ENCODE measurements around the gene TNFAIP8.

TNFAIP8 gene

DNA sequence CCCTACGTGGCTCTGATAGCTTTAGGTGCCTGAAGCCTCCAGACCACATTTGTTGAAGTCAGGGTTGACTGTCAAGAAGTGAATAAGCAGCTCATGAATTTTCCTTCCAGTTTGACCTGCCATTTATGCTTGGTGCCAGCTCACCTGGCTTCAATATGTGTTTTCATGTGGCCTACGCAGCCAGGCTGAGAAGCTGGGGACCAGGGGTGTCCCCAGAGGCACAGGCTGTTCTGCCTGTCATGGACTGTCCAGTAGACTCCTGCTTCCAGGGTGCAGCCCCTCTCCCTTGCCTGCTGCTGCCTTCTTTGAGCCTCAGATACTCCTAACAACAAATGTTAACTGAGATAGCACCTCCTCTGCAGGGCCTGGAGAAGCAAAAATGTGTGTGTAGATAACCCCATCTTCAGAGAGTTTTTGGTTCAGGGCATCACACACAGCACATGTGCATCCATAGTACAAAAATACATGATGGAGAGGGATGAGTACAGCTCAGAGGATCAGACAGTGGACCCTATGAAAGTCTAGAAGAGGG lies 5.8 kb downstream of the TNFAIP8 start:
- DNase-seq (ENCODE audit: insufficient read length) (no peak), FAIRE-seq (no peak)
- TF ChIP-seq POLR2A (IDR thresholded peaks at IDR 0.05; ENCODE audit: low read depth, low read length) (0 out of 2 replicates have a peak, but pooled peaks have one; percentile 30), POLR2AphosphoS5 (IDR thresholded peaks at IDR 0.05; ENCODE audit: low read depth, low read length) (no peak)

DNA sequence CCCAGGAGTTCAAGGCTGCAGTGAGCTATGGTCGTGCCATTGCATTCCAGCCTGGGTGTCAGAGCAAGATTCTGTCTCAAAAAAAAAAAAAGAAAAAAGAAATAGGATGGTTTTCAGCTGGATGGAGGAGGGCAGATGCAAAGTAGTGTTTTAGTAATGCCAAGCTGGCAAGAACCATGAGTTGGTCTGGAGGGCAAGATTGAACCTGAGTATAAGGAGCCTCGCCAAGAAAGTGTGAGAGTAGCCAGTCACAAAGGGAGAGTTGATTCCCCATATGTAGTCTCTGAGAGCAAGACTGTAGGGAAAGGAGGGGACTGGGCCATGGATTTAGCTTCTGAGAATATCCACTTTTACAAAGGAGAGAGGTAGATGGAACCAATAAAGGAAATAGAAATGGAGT lies 6.9 kb downstream of the TNFAIP8 start:
- no peak for DNase-seq (ENCODE audit: insufficient read length)
- TF ChIP-seq POLR2A (IDR thresholded peaks at IDR 0.05; ENCODE audit: low read depth, low read length) (no peak), TAF1 (IDR thresholded peaks at IDR 0.05; ENCODE audit: borderline replicate concordance, low read depth, low read length) (no peak), POLR2AphosphoS5 (IDR thresholded peaks at IDR 0.05; ENCODE audit: low read depth, low read length) (no peak)
- no peak for FAIRE-seq

DNA sequence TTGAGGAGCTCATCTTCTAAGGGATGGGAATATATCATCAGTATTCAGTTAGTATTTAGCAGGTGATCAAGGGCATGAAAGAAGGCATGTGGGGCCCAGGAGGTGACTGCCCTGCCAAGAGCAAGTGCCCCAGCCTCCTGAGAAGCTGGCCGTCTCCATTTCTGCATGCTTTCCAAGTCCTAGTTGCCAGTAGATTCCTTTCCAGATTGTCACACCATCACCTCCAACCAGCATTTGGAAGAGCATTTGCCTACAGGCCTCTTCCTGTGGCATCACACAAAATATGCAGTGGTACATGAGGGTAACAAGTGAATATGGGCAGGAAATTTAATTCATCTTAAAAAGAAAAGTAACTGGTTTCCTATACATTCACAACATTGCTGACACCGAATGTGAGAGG lies 7.5 kb downstream of the TNFAIP8 start:
- TF ChIP-seq TAF1 (IDR thresholded peaks at IDR 0.05; ENCODE audit: borderline replicate concordance, low read depth, low read length) (no peak), POLR2AphosphoS5 (IDR thresholded peaks at IDR 0.05; ENCODE audit: low read depth, low read length) (no peak), POLR2A (IDR thresholded peaks at IDR 0.05; ENCODE audit: low read depth, low read length) (no peak)
- DNase-seq (ENCODE audit: insufficient read length): no peak
- FAIRE-seq: no peak

DNA sequence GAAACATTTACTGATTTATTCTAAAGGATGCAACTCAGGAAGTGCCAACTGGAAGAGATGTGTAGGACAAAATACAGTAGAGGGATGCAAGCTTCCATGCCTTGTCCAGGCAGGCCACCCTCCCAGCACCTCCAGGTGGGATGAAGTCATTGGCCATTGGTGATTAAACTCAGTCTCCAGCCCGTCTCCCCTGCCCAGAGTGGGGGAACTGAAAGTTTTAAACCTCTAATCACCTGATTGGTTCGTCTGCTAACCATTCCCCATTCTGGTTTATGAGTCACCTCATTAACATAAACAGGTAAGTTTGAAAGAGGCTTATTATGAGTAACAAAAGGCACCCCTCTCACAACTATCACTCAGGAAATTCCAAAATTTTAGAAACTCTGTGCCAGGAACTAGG lies 8.1 kb downstream of the TNFAIP8 start:
- no peak for TF ChIP-seq TAF1 (IDR thresholded peaks at IDR 0.05; ENCODE audit: borderline replicate concordance, low read depth, low read length)
- peak; percentile 29; the same call in 1 of the 2 replicates for TF ChIP-seq POLR2AphosphoS5 (IDR thresholded peaks at IDR 0.05; ENCODE audit: low read depth, low read length)
- no peak for TF ChIP-seq POLR2A (IDR thresholded peaks at IDR 0.05; ENCODE audit: low read depth, low read length)
- DNase-seq (ENCODE audit: insufficient read length) (no peak), FAIRE-seq (no peak)

DNA sequence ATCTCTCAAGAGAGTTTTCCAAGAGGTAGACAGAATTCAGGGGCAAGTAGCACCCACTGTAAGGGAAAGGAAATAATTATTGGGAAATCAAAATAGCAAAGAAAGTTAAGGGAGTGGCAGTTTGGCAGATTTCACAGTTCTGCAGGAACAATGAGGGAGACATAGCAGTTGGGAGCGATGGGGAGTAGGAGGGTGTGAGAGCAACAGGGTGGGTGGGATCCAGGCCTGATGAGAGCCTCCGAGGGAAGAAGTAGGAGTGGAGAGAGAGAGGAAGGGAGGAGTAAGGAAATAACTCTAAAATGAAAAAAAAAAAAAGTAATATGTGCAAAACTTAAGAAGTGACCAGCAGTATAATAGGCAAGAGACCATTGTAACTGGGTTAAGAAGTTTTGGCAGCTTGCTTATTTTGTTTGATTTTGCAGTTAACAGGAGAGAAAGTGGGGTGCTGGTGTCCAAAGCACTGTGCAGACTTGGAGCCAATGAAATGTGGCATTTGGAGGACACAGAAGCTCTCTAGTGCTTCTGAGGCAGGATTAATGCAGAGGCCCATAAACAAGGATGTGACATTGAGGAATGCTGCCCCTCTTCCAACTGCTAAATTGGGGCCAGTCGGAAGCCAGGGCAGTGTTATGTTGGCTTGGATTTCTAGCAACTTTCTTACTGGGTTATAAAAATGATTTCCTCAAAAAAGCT lies 10.2 kb downstream of the TNFAIP8 start:
- DNase-seq (ENCODE audit: insufficient read length): no peak
- no peak for TF ChIP-seq POLR2A (IDR thresholded peaks at IDR 0.05; ENCODE audit: low read depth, low read length)
- no peak for FAIRE-seq

DNA sequence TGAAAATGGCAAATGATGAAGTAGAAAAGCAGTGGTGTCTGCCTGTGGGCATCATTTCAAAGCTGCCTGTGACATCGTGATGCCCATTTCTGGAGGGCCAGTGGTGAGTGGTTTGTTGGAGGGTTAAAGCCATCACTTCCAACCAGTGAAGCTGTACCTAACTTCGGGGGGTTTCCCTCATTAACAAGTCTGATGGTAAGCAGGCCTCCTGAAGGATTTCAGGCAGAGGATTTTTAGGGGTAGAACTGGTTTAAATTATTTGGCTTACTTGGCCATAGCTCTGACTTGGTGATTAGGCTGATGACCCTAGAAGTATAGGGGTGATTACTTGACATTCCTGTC lies 10.7 kb downstream of the TNFAIP8 start:
- FAIRE-seq: peak; percentile 82
- TF ChIP-seq POLR2A (IDR thresholded peaks at IDR 0.05; ENCODE audit: low read depth, low read length) (no peak), POLR2AphosphoS5 (IDR thresholded peaks at IDR 0.05; ENCODE audit: low read depth, low read length) (no peak), TAF1 (IDR thresholded peaks at IDR 0.05; ENCODE audit: borderline replicate concordance, low read depth, low read length) (no peak)
- DNase-seq (ENCODE audit: insufficient read length): no peak

DNA sequence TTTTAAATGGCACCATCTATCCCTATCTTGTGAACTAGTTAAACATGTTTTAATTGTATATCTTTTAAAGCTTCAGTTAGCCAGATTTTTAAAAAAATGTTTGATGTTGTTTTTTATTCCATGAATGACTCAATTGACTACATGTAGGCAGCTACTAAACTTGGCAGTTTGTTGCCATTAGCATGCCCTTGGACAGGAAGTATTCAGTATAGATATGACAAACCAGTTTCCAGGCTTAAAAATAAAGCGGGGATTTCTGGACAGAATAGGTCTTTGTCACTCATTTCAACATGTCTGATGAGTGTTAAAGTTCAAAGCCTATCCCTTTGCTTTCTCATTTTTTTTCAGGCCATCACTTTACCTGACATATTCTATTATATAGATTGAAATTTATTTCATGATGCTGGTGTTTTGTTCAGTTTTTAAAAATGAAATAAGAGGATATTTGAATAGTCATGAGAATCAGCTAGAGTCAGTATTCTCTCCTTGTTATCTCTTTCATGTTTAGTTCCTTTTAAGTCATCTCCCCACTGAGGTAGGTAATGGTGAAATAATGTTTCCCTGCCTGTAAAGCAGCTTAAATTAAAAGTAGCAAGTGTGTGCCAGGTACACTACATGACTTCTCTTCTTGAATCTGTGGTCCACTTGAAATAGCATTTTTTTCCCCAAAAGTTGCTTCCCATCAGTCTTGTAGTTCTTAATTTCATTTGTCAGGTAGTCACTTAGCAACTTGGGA lies 11.9 kb downstream of the TNFAIP8 start:
- DNase-seq (ENCODE audit: insufficient read length) (no peak), FAIRE-seq (peak; percentile 79)
- TF ChIP-seq POLR2AphosphoS5 (IDR thresholded peaks at IDR 0.05; ENCODE audit: low read depth, low read length) (no peak), TAF1 (IDR thresholded peaks at IDR 0.05; ENCODE audit: borderline replicate concordance, low read depth, low read length) (no peak), POLR2A (IDR thresholded peaks at IDR 0.05; ENCODE audit: low read depth, low read length) (no peak)

DNA sequence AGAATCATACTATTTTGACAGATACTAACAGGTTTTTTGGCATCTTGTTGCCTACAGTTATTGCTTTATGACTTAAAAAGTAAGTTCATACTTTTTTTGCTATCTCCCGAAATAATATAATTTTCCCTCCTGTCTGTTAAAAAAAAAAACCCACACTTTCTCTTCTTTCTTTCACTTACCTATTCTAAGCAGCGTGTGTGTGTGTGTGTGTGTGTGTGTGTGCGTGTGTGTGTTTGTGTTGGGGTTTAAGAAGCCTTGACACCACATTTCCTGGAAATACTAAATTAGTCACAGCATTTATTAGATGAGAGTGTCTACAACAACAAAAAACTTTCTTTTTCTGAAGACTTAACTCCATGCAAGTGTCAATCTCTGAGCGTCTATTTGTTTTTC lies 12.4 kb downstream of the TNFAIP8 start:
- TF ChIP-seq POLR2A (IDR thresholded peaks at IDR 0.05; ENCODE audit: low read depth, low read length) (no peak), TAF1 (IDR thresholded peaks at IDR 0.05; ENCODE audit: borderline replicate concordance, low read depth, low read length) (no peak), POLR2AphosphoS5 (IDR thresholded peaks at IDR 0.05; ENCODE audit: low read depth, low read length) (no peak)
- FAIRE-seq (no peak), DNase-seq (ENCODE audit: insufficient read length) (no peak)

DNA sequence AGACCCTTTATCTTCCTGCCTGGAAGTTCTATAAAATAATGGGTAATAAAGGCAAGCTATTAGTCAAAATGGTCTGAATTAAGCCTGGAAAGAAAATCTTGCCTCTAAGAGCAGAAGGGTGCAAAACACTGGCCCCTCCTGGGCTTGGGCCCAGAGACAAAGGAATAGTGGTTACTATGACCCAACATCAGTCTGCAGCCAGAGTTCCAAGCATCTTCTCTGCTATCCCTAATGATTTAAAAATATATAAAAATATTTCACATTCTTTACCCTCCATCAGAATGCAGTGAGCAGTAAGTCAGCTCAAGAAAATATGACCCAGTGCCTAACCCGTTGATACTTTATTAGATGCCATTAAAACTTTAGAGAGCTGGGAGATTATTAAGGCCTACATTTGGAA lies 14.7 kb downstream of the TNFAIP8 start:
- DNase-seq (ENCODE audit: insufficient read length) (no peak), FAIRE-seq (no peak)
- TF ChIP-seq POLR2AphosphoS5 (IDR thresholded peaks at IDR 0.05; ENCODE audit: low read depth, low read length) (no peak), TAF1 (IDR thresholded peaks at IDR 0.05; ENCODE audit: borderline replicate concordance, low read depth, low read length) (no peak), POLR2A (IDR thresholded peaks at IDR 0.05; ENCODE audit: low read depth, low read length) (no peak)

DNA sequence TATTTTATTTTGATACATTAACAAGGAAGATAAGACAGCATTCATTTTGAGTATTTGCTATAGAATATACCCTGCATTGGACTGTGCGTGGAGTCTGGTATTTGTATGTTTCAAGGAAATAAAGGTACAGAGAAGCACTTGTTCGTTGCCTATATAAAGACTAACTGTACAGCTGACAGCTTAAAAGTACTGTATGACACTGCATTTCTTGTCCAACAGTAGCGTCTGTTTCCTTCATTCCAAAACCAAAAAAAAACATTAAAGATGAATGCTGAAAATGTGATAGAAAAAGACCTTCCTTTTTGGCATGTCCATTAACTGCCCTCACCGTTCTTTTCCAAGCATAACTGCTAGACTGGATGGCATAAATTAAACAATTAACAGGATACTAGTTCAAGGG lies 15.3 kb downstream of the TNFAIP8 start:
- TF ChIP-seq POLR2A (IDR thresholded peaks at IDR 0.05; ENCODE audit: low read depth, low read length) (no peak), TAF1 (IDR thresholded peaks at IDR 0.05; ENCODE audit: borderline replicate concordance, low read depth, low read length) (no peak), POLR2AphosphoS5 (IDR thresholded peaks at IDR 0.05; ENCODE audit: low read depth, low read length) (no peak)
- DNase-seq (ENCODE audit: insufficient read length) (no peak), FAIRE-seq (no peak)

DNA sequence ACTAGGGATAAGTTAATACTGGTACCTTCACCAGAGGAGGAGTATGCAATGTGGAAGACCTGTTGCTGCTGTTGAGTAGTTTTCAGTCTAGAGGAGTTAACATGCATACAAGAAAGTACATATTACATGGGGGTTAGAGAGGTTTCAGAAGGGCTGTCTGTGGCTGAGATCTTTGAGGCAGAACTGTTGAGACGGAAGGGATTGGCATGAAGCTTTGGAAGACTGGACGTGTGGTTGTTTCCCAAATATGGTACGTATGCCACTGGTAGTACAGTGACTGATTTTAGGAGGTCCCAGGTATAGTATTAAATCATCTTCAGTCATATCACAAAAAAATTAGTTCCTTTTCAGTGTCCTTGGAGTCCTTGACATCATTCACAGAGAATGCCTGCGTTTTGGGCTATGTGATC lies 17.6 kb downstream of the TNFAIP8 start:
- no peak for DNase-seq (ENCODE audit: insufficient read length)
- no peak for TF ChIP-seq TAF1 (IDR thresholded peaks at IDR 0.05; ENCODE audit: borderline replicate concordance, low read depth, low read length)
- peak; percentile 44; the same call in 1 of the 2 replicates for TF ChIP-seq POLR2AphosphoS5 (IDR thresholded peaks at IDR 0.05; ENCODE audit: low read depth, low read length)
- FAIRE-seq: peak; percentile 24

DNA sequence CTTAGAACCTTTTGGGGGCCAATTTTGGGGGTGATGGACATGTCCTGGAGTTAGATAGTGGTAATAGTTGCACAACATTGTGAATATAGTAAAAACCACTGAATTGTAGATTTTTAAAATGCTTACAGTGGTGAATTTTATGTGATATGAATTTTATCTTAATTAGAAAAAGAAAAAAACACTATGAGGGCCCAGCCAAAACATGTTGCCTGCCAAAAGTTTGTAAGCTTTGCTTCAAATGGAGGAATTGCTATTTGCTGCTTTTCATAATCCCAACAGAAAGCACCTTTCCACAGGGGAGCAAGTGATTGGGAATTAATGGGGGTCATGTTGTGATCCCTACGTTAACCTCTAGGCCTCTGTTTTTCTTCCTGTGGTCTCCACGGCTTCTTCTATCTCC lies 19.1 kb downstream of the TNFAIP8 start:
- DNase-seq (ENCODE audit: insufficient read length) (no peak), FAIRE-seq (no peak)
- TF ChIP-seq POLR2A (IDR thresholded peaks at IDR 0.05; ENCODE audit: low read depth, low read length): no peak
- TF ChIP-seq POLR2AphosphoS5 (IDR thresholded peaks at IDR 0.05; ENCODE audit: low read depth, low read length): no peak
- TF ChIP-seq TAF1 (IDR thresholded peaks at IDR 0.05; ENCODE audit: borderline replicate concordance, low read depth, low read length): no peak
